ENCODE data around the gene FOCAD.

FOCAD gene

DNA sequence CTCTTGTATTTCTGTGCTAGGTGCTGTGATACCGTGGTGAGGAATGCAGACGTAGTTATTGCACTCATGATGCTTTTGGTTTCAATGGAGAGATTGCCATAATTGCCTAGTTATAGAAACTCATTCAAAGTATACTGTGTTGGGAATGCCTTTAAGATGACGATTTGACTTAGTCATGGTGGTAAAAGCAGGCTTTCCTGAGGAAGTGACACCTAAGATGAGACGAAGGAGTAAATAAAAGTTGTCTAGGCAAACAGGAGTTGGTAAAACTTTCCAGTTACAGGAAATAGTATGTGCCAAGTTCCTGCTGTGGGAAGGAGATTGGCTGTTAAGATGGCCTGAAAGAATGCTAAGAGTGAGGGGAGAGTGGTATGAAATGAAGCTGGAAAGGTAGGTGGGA is 48.1 kb downstream of the FOCAD start:
- no peak for DNase-seq

DNA sequence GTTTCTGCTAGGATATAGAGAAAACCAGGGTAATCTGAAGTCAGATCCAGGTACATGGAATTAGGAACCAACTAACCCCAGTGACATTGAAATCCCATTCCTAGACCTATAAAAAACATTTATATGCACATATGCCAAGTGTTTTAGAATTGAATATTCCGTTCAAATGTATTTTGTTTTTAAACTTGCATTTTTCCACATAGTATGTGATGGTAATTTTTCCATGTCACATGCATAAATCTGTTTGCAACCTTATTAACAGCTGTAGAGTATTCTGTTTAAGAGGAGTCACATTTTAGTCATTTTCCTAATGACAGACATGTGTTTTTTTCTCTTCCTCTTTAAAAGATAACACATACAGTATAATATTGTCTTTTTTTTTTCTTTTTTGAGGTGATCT is 50.2 kb downstream of the FOCAD start:
- DNase-seq: no peak

DNA sequence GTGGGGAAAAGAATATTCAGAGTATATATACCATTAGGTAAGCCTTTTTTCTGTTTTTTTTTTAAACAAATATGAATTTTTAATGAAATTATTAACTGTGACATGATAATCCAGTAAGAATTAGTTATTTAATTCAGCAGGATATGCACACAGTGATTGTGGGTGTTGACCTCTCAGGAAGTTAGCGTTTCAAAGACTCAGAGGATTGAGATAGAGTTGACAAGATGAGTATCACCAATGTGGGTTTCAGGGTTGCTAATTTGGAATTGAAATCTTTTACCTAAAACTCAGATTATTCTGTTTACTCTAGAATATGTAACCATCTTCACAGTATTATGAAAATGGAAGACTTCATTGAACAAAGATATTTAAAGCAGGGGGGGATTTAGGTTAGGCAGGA is 56.2 kb downstream of the FOCAD start:
- no peak for DNase-seq

DNA sequence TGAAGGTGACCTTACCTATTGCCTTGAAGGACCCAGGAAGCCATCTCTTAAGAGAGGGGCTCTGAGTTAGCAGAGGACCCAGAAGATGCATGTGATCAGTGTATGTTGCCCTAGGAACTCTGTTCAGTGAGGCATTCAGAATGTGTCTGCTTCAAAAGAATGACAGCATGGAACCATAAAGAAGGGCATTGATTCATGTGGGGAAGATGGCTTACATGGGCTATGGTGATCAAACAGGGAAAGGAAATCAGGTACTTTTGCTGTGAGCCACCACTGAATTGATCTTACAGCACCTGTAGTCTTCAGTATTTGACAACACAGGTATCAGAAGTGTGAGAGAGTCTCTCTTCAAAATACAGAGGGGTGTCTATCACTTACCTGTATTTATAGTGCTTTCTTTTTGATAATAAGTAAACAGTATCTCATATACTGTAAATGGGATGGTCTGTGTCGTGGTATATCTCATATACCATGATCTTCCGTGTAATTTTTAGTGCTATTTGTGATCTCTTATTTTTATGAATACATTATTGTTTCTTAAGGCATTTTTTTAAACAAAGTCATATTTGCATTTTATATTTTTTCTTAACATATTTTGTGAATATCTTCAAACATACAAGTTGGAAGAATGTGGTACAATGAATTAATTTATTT is 57.0 kb downstream of the FOCAD start:
- DNase-seq: no peak

DNA sequence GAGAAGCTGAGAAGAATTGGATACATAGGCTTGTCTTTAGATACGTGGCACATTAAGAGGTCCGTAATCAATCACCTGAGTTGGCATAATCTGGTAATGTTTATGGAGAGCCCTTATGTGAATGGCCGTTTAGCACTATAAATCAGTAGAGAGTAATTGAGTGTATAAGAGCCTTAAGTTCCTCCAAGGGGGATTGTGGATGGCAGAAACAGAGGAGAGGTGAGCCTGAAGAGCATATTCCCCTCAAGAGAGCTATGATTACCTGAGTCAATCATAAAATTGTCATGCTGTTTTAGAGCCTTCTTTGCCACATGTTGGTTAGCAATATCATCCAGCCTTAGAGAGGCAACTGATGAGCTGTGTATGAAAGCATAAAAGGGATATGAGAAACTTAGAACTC is 58.8 kb downstream of the FOCAD start:
- peak; percentile 68 for DNase-seq

DNA sequence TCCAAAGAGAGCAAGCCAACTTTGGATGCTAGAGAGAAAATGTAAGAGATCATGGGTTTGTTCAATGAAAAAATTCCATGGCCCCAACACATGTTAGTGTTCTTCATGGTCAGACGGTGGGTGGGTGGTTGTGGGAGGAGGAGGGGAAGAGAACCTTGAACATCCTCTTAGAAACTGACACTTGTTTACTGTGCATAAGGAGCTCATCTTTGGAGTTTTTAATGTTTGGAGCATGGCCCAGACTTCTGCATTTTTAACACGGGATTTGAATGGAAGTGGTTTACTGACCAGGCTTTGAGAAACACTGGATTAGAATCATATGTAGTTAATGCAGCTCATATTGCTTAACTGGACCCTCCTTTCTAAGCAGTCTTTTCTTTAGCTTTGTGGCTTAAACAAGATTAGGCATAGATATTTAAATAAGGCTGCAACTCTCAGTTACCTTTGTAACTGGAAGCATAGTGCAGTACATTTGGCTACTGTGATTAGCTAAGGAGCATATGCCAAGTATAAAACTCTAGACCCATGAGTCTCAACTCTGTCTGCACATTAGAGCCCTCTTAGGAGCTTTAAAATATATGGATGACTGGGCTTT is 60.1 kb downstream of the FOCAD start:
- no peak for DNase-seq

DNA sequence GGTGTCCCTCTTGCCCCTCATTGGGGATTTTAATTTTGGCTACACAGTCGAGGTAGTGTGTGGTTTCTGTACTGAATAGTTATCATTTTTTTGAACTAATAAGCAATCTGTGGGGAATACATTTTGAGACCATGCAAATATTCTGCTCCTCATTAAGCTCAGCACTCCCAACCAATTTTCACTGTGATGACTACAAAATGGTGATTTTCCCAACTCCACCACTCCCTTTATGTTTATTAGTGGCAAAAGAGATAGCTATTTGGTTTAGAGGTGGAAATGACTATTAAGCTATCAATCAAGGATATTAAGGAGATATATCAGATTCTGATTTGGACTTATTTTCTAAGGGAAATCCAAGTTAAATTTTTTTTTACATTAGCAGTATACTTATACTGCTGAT is 62.9 kb downstream of the FOCAD start:
- no peak for DNase-seq

DNA sequence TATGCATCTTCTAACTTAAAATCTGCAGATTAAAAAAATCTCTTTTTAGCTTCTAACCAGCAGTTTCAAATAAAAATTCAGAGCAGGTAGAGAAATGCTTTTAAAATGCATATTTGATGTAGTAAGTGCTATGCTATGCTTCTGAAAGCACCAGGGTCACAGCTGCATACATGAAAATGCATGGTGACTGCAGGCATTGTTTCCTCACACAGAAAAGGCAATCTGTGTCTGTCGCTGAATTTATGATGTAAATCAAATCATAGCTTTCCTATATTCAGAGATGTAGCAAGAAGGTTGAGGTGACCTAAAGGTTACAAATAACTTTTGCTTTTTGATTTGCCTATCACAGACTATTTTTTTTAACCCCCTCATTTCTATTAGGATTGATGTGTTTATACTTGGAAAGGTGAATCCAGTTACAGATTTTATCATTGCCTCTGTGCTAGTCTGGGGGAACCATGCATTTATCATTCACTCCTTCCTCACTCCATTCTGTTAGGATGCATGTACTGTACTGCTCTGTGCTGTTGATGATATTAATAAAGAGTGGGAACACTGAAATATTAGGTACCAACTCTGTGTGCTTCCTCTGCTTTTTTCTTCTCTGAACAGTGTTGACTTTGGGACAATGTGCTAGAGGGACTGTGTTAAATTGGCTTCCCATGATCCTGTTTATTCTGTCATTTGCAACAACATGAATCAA is 65.6 kb downstream of the FOCAD start:
- no peak for DNase-seq

DNA sequence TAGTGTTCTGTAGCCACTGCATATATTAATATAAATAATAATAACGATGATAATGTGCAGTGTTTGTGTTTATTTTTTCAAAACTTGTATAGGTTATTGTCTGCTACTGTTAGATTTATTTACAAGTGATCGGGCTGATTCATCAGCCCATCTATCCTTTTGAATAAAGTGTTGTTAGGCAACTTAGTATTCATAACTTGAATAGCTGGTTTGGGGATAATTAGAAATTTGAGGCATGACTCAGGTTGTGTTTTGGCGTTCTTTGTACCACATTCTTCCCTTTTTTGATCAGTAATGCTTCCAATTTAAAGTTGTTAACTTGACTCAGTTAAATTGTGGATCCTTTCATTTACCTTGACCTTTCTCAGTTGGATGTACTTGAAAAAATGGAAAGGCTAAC is 69.7 kb downstream of the FOCAD start:
- DNase-seq: no peak

DNA sequence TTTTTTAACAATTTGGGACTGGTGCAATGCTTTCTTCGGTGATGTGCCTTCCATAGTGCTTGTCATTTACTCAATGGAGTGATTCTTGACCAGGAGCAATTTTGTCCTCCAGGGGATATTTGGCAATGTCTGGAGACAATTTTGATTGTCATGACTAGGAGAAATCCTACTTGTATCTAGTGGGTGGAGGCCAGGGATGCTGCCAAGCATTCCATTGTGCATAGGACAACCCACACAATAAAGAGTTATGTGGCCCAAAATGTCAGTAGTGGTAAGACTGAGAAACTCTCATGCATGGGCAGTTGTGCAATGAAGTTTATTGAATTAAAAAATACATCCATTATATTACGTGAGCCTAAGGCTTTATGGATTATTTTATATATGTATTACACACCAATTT is 70.5 kb downstream of the FOCAD start:
- DNase-seq: no peak

DNA sequence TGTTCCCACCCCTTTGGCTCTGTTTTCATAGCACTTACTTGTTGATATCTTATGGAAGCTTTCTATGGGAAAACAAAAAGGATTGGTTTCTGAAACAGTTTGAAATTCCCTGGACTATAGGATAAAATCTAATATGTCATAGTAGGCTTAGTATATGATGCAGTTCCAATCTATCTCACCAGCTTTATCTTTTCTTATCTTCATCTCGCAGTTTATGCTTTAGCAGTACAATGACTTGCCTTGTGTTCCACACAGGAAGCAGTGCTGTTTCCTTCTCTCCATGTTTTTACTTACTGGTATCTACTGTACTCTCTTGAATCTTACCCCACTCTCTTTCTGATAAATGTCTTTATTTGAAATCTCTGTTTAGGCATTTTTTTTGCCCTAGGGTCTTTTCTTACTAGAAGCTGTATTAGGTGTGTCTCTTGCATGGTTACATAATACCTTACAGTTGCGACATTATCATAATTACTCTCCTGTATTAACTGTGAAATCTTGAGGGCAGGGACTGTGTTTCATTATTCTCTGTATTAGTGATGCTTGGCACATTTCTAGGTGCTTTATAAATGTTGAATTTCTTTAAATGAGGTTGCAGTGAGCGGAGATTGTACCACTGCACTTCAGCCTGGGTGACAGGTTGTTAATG is 76.3 kb downstream of the FOCAD start:
- no peak for DNase-seq

DNA sequence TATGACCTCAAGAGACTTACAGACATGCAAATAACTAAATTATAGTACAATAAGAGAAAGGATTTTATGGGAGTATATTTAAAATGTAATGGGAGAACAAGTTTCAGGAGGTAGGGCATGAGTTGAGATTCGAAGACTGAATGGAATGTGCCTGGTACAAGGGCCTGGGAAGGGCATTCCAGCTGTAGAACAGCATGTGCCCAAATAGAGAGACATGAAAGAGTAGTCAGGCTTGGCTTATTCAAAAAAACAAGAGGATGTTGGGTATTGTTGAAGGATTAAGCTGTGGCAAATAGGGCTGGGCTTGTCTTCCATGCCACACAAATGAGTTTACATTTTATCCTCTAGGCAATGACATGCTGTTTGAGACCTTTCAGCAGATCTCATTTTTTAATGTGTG is 86.9 kb downstream of the FOCAD start:
- DNase-seq: no peak

DNA sequence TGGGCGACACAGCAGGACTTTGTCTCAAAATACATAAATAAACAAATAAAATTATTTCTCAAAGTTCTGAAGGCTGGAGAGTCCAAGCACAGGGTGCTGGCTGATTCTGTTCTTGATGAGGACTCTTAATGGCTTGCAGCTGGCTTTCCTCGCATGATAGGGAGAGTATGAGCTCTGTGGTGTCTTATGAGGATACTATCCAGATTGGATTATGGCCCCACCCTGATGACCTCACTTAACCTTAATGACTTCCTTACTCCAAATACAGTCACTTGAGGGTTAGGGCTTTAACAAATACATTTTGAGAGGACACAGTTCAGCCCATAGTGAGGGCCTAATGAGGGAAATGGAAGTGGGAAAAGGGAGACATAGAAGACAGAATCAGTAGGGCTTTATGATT is 87.7 kb downstream of the FOCAD start:
- no peak for DNase-seq

DNA sequence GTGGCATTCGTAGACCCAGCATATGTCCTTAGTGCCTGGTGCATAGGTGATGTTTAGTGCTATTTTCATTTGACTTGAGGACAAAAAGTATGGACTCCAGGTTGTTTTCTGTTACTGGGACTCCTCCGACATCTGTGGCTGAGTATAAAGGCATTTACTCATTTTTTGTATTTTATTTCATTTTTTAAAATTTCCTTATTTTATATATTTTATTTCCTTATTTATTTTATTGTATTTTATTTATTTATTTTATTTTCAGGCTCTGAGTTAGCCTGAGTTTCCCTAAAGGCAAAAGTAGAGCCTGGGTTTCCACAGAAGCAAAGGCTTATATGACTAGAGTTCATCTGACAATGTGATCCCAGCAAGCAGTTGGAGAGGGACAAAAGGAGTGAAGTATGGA is 91.6 kb downstream of the FOCAD start:
- DNase-seq: no peak

DNA sequence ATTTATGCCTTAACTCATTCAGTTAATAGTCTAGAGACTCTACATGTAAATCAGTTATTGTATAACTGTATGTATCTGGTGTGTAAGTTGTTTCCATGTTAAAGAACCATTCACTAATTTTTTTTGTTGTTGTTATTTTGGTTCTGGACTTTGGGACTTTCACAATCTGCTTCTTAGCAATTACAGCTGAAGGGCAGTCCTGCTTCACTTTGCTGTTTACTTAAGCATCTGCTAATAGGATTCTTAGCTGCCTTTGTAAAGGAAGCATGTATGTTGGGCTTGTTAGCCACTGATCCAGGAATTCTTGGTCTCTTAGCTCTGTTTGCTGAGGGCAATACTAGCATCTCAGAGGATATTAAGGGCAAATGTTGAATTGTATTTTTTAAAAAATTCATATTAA is 97.0 kb downstream of the FOCAD start:
- DNase-seq: no peak

DNA sequence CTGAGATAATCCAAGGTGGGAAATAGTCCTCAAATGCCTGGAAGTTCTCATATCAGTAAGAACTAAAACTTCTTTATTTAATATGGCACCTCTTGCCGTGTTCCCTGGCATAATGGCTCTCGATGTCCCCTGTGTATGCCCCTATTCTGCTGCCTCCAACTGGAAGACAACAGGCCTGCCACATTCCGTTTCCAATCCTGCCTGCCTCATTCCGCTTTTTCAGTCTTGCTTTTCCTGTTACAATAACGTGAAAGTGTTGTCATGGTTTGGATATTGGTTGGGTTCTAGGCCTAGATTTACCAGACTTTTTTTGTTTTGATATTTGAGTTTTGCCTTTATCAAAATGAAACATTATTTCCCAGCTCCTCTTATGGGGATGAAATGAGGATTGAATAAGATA is 98.2 kb downstream of the FOCAD start:
- no peak for DNase-seq

DNA sequence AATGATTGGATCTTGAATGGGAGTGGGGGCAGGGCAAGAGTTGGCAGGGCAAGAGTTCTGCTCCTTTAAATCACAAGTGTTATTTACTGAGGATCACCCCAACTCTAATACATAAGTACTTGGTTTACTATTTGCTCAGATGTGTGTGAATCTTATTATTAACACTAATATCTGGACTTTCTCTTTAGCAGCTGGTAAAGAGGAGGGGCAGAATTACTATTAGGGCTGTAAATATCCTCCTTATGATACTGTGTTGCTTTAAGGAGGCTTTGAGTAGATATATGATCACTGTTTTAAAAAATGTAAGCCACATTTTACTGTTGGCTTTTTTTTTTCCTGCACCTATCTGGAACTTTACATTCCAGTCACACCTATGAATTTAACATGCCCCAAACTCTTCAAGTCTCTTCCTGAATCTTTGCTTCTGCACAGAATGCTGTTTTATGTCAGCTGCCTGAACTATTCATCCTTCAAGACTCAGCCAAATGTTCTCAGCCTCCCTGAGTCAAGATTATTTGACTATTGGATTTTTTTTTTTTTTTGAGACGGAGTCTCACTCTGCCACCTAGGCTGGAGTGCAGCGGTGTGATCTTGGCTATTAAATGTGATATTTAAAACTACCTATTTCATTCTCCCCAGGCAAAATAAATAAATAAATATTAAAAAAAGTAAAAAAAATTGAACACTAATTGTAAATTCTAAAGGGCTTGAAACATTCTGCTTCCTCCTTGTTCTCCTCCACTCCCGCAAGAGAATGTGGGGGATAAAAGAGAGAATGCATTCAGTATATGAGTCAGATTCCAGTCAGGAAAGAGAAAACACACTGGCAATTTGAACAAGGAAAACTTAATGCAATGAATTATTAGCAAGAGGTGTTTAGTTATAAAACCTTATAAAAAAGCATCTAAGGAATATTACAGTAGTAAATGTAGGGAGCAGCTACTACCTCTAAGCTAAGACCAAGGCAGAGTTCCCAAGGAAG is 99.3 kb downstream of the FOCAD start:
- no peak for DNase-seq

DNA sequence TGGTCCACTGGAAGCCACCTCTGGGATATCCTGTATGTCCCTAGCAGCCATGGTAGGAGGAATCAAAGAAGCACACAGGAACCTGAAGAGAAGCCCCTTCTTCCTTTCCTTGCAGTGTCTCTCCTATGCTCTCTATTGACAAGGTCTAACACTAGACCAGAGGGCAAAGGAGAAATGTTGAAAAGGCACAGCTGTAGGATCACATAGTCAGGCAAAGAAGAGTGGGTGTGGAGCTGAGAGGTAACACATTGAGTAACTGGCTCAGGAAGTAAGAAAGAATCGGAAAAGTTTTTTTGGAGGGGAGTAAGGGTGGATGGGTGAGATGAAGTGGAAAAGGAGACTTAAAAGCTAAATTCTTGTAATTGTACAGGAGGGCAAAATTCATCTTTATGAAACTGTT is 100.1 kb downstream of the FOCAD start:
- DNase-seq: no peak

DNA sequence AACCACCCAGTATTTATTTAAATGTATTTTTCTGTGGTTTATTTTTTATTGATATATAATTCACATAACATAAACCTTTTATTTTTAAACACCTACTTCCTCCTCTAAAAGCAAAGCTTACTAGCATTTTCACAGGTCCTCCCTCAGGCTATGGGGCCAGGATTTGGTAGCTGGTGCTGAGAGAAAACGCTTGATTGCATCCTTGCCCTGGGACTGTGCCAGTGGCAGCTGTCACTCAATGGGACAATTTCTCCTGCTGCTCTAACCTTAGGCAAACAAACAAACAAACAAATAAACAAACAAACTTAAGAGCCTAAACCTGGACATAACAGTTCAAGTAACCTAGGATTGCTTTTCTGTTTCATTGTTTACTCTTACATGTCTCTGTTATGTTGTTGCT is 102.7 kb downstream of the FOCAD start:
- no peak for DNase-seq

DNA sequence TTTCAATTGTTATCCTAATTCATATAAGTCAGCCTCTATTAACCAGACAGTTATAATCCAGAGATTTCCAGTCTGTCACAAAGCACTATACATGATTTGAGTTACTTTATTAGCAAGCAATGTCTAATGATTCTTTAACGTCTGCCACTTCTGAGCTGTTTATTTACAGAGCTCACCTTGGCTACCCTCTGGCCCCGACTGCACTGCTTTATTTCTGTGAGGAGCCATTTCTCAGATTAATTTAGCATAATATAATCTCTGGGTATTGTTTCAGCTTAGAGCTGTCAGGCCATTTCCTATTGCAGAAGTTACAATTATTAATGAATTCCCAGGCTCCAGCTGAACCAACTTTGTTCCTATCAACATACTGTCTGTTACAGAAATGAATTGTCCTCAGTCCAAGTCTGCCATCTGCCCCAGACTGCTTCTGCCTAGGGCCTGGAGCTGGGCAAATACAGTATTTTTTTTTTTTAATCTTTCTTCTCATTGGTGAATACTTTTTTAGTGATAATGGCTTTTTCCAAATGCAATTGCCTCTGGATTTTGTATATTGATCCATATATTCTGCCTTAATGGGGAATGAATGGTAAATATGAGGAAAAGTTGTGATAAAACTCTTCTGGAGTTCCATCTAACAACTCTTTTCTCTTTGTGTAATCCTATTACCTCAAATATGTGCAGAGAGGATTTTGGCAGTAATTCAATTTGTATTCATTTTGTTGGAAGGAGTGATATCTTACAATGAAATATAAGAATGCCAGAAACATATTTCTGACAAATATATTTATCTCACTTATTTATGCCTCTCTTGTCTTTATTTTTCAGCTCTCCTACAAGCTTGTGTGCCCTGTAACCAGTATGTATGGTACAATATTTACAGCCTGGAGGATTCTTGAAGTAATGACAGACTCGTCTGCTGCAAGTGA is 104.7 kb downstream of the FOCAD start:
- no peak for DNase-seq

DNA sequence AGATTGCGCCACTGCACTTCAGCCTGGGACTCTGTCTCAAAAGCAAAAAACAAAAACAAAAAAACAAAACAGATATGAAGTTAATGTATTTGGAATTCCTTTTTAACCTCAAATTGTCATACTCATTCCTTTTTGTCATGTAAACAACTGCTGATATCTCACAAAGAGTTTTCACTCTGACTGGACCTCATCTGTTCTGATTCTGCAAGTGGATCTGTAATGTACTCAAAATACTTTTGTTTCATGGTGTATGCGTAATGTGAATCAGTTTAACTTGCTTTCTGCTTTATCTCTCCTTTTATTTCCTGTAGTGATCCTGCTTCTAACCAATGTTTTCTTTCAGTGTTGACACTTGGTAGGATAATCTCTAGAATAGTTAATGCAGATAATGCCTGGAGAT is 106.7 kb downstream of the FOCAD start:
- no peak for DNase-seq

DNA sequence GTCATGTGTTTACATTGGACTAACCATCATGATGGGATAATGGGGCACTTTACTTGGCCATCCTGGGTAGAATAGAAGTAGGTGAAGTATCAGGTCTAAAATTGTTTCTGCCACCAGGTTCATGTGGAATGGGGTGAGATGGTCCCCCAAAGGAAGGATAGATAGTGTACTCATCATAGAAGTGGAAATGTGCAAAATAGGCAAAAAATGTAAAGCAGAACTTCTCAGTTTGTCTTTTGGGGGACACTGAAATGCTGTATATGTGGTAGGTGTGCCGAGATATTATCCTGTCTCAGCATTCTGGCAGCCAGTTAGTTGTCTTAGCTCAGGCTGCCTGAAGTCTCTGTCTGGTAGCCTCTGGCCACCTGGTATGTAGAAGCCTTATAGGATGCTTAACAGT is 107.6 kb downstream of the FOCAD start:
- DNase-seq: no peak

All from NCI-H1436 (cell line).